ENCODE results near the gene KCNMB2.

Gene KCNMB2

DNA sequence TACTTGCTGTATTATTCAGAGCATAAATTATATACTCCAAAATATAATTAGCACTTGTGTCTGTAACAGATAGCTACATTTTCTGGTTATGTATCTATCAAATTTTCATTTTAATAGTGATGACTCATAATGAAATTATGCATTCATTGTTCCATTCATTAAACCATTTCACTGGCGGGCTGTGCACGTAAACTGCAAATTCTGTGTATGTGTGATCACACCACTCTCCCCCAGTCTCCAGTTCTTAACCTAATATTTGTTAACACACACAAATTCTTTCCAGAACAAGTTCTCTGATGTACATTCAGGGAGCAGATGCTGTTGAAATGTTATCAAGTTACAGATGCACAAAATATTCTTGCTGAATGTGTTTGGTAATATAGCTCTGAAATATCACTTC, 3.8 kb upstream of the KCNMB2 start:
- TF ChIP-seq, protein P1, sequence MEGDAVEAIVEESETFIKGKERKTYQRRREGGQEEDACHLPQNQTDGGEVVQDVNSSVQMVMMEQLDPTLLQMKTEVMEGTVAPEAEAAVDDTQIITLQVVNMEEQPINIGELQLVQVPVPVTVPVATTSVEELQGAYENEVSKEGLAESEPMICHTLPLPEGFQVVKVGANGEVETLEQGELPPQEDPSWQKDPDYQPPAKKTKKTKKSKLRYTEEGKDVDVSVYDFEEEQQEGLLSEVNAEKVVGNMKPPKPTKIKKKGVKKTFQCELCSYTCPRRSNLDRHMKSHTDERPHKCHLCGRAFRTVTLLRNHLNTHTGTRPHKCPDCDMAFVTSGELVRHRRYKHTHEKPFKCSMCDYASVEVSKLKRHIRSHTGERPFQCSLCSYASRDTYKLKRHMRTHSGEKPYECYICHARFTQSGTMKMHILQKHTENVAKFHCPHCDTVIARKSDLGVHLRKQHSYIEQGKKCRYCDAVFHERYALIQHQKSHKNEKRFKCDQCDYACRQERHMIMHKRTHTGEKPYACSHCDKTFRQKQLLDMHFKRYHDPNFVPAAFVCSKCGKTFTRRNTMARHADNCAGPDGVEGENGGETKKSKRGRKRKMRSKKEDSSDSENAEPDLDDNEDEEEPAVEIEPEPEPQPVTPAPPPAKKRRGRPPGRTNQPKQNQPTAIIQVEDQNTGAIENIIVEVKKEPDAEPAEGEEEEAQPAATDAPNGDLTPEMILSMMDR (IDR thresholded peaks at IDR 0.05; ENCODE audit: insufficient read depth, low read length): no peak
- no peak for TF ChIP-seq POLR2AphosphoS5 (IDR thresholded peaks at IDR 0.05; ENCODE audit: low read depth)
- no peak for TF ChIP-seq GABPA (IDR thresholded peaks at IDR 0.05; ENCODE audit: low read depth)
- no peak overlapping the region for H3K27ac ChIP-seq (replicated peaks)
- H3K4me3 ChIP-seq (replicated peaks; ENCODE audit: insufficient read depth, low read length): no peak overlapping the region
- H3K27me3 ChIP-seq (ENCODE audit: insufficient read depth, poor library complexity, severe bottlenecking): no peaks in the 10 kb centered on the region
- no peak for DNase-seq (ENCODE audit: low read depth in 1 of 2, low spot score in 1 of 2)

DNA sequence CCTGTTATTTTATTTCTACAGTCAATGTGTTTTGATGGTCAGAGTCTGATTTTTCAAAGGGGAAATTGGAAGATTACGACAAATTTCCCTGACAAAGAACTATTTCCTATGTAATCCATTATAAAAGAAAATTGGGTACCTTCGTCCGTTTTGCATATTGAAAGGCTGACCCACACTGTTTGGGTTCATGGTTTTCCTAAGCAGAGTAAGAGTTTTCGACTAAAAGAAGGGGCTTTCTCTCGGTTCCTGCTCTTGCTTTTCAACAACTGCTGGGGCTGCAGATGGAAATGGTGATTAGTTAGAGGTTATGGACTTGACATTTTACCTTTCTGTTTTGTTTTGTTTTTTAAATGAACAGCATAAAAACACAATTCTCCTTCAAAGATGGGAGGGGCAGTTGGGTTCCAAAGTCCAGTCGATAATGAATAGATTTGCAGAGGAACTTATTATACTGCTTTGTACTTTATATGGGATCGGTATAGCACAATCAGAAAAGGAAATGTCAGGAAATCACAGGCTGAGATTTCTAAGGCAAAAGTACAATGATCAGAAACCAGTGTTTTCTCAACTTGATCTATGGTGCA, 978 bp downstream of the KCNMB2 start:
- TF ChIP-seq, protein P2, sequence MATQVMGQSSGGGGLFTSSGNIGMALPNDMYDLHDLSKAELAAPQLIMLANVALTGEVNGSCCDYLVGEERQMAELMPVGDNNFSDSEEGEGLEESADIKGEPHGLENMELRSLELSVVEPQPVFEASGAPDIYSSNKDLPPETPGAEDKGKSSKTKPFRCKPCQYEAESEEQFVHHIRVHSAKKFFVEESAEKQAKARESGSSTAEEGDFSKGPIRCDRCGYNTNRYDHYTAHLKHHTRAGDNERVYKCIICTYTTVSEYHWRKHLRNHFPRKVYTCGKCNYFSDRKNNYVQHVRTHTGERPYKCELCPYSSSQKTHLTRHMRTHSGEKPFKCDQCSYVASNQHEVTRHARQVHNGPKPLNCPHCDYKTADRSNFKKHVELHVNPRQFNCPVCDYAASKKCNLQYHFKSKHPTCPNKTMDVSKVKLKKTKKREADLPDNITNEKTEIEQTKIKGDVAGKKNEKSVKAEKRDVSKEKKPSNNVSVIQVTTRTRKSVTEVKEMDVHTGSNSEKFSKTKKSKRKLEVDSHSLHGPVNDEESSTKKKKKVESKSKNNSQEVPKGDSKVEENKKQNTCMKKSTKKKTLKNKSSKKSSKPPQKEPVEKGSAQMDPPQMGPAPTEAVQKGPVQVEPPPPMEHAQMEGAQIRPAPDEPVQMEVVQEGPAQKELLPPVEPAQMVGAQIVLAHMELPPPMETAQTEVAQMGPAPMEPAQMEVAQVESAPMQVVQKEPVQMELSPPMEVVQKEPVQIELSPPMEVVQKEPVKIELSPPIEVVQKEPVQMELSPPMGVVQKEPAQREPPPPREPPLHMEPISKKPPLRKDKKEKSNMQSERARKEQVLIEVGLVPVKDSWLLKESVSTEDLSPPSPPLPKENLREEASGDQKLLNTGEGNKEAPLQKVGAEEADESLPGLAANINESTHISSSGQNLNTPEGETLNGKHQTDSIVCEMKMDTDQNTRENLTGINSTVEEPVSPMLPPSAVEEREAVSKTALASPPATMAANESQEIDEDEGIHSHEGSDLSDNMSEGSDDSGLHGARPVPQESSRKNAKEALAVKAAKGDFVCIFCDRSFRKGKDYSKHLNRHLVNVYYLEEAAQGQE (IDR thresholded peaks at IDR 0.05; ENCODE audit: insufficient replicate concordance, low read depth): no peak
- TF ChIP-seq SPI1 (IDR thresholded peaks at IDR 0.05; ENCODE audit: borderline replicate concordance, low read depth) (no peak), GABPA (IDR thresholded peaks at IDR 0.05; ENCODE audit: low read depth) (no peak), POLR2AphosphoS5 (IDR thresholded peaks at IDR 0.05; ENCODE audit: low read depth) (no peak)
- TF ChIP-seq, protein P1 (IDR thresholded peaks at IDR 0.05; ENCODE audit: insufficient read depth, low read length): no peak
- Histone ChIP-seq H3K27me3 (ENCODE audit: insufficient read depth, poor library complexity, severe bottlenecking) (no peaks in the 10 kb centered on the region), H3K27ac (replicated peaks) (no peak overlapping the region), H3K4me3 (replicated peaks; ENCODE audit: insufficient read depth, low read length) (no peak overlapping the region)
- DNase-seq (ENCODE audit: low read depth in 1 of 2, low spot score in 1 of 2): no peak

DNA sequence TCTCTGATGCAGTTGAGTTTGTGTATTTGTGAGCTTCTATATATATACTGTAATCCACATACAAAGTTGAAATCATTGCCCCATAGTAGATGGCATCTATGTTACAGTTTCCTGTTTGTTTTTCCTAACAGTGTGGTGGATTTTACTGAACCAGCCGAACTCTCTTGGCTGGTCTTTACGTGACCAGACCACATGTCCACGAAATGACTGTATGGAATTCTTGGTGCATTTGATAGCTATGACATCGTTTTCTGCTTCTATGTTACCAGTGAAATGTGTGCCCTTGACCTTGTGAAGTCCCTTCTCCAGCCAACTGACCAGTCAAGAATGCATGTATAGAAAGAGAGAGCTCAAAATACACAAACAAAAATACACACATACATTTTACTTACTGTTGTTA, 1.8 kb downstream of the KCNMB2 start:
- DNase-seq (ENCODE audit: low read depth in 1 of 2, low spot score in 1 of 2): no peak
- TF ChIP-seq, protein P1 (IDR thresholded peaks at IDR 0.05; ENCODE audit: insufficient read depth, low read length): no peak
- TF ChIP-seq, protein P2 (IDR thresholded peaks at IDR 0.05; ENCODE audit: insufficient replicate concordance, low read depth): no peak
- TF ChIP-seq SPI1 (IDR thresholded peaks at IDR 0.05; ENCODE audit: borderline replicate concordance, low read depth) (no peak), GABPA (IDR thresholded peaks at IDR 0.05; ENCODE audit: low read depth) (no peak), POLR2AphosphoS5 (IDR thresholded peaks at IDR 0.05; ENCODE audit: low read depth) (no peak)
- Histone ChIP-seq H3K4me3 (replicated peaks; ENCODE audit: insufficient read depth, low read length) (no peak overlapping the region), H3K27me3 (ENCODE audit: insufficient read depth, poor library complexity, severe bottlenecking) (no peaks in the 10 kb centered on the region), H3K27ac (replicated peaks) (no peak overlapping the region)

DNA sequence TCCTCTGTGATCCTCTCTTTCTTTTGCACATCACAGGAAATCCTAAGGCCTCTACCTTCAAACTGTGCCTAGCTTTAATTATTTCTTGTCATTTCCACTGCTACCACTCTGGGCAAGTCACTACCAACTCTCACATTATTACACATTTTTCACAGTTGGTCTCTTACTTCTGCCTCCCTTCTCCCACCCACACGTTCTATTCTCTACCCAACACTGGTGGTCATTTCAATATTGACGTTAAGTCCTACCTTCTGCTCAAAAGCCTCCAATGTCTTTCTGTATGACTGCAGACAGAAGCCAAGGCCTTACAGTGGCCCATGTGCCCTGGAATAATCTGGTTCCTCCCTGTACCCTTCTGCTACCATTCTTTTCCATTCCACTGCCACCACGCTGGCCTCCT, 3.9 kb downstream of the KCNMB2 start:
- TF ChIP-seq POLR2AphosphoS5 (IDR thresholded peaks at IDR 0.05; ENCODE audit: low read depth) (no peak), SPI1 (IDR thresholded peaks at IDR 0.05; ENCODE audit: borderline replicate concordance, low read depth) (no peak), GABPA (IDR thresholded peaks at IDR 0.05; ENCODE audit: low read depth) (no peak)
- TF ChIP-seq, protein P1 (IDR thresholded peaks at IDR 0.05; ENCODE audit: insufficient read depth, low read length): no peak
- TF ChIP-seq, protein P2 (IDR thresholded peaks at IDR 0.05; ENCODE audit: insufficient replicate concordance, low read depth): no peak
- H3K27me3 ChIP-seq (ENCODE audit: insufficient read depth, poor library complexity, severe bottlenecking): no peaks in the 10 kb centered on the region
- no peak overlapping the region for H3K4me3 ChIP-seq (replicated peaks; ENCODE audit: insufficient read depth, low read length)
- DNase-seq (ENCODE audit: low read depth in 1 of 2, low spot score in 1 of 2): no peak
- no peak overlapping the region for H3K27ac ChIP-seq (replicated peaks)

All from HL-60 (cell line).